ENCODE measurements around the gene DCLK1.

DNA sequence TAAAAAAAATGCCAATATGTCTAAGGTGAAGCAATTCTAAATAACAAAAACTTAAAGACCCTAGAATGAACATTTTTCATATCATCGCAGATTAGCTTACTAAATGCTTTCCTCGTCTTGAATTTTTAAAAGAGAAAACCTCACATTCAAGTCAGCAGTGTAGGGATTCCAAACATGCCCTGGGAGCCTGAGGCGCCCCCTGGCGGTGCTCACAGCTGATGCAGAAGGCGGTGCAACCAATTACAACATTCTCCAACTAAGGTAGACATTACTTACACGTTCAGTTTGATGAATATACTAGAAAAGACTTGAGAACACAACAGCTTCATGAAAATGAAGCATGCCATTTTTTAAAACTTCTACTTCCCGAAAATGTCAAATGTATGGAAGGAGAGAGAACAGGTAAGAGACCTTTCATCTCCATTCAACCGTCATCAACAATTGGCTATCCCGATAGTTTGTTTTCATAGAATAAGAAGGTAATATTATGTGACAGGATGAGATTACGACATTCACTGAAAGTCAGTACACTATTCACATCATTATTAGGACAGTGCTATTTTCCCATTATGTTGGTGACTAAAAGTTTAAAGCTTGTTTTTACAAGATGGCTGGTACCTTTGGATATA is 304.4 kb downstream of the DCLK1 start:
- TF ChIP-seq, protein P1, sequence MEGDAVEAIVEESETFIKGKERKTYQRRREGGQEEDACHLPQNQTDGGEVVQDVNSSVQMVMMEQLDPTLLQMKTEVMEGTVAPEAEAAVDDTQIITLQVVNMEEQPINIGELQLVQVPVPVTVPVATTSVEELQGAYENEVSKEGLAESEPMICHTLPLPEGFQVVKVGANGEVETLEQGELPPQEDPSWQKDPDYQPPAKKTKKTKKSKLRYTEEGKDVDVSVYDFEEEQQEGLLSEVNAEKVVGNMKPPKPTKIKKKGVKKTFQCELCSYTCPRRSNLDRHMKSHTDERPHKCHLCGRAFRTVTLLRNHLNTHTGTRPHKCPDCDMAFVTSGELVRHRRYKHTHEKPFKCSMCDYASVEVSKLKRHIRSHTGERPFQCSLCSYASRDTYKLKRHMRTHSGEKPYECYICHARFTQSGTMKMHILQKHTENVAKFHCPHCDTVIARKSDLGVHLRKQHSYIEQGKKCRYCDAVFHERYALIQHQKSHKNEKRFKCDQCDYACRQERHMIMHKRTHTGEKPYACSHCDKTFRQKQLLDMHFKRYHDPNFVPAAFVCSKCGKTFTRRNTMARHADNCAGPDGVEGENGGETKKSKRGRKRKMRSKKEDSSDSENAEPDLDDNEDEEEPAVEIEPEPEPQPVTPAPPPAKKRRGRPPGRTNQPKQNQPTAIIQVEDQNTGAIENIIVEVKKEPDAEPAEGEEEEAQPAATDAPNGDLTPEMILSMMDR (IDR thresholded peaks at IDR 0.05) = no peak
- TF ChIP-seq POLR2AphosphoS5 (IDR thresholded peaks at IDR 0.05) (no peak), POLR2A (IDR thresholded peaks at IDR 0.05) (no peak), EP300 (IDR thresholded peaks at IDR 0.05) (no peak)

Measured in suprapubic skin (tissue), 4 donors.